HUES6 (cell line): ENCODE data around the gene ITPKC.

Experiments used
- H3K27ac ChIP-seq: 2 replicates; pipeline ENCODE4 v1.7.0; 2013; ENCODE audit warnings: low read depth, mild to moderate bottlenecking, low read length, inconsistent platforms
- H3K27me3 ChIP-seq: 2 replicates; pipeline ENCODE4 v1.6.1; 2013; ENCODE audit warnings: low read length; ENCODE audit not compliant: control insufficient read depth, insufficient read depth
- H3K36me3 ChIP-seq: 2 replicates; pipeline ENCODE4 v1.6.1; 2013; ENCODE audit warnings: low read length; ENCODE audit not compliant: control insufficient read depth, insufficient read depth
- H3K4me1 ChIP-seq: 2 replicates; pipeline ENCODE4 v1.6.1; 2013; ENCODE audit warnings: low read length; ENCODE audit not compliant: control insufficient read depth, insufficient read depth
- H3K4me3 ChIP-seq: 2 replicates; pipeline ENCODE4 v1.5.1; 2013; ENCODE audit warnings: low read depth, low read length
- H3K9ac ChIP-seq: one replicate; pipeline ENCODE4 v1.6.1; 2013; ENCODE audit warnings: mild to moderate bottlenecking, low read length
- H3K9me3 ChIP-seq: 2 replicates; pipeline ENCODE4 v1.6.1; 2013; ENCODE audit warnings: low read depth, low read length; ENCODE audit not compliant: control insufficient read depth, insufficient read depth

The ITPKC gene

DNA sequence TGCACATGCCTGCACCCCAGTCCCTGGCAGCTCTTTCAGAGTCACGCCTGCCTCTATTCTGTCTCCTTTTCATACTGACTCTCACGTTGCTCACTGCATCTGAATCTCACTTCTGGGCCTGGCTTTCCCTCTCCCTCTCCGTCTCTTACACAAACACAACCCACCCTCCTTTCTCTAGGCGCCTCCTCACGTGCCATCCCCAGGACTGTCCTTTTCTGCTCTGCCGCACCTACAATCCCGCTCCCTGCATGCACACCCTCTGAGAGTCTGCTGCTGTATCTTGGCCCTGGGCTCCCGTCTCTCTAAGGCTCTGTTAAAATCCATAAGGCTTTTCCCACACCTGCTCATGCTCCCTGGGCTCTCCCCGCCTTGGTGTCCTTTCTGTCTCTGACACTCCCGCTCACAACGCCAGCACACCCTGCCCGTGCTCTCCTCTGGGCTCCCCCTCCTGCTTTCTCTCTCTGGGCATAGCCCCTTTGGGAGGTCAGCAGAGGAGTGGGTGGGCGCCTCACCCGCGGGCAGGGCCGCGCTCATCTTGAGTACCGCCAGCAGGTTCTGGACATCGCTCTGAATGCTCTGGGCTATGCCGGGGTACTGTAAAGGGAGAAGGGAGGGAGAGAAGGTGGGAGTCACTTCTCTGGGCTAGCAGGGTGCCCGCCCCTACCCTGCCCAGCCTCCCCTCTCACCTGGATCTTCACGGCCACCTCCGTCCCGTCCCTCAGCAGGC lies 13.7 kb upstream of the ITPKC start:
- no peak overlapping the region for H3K27ac ChIP-seq

DNA sequence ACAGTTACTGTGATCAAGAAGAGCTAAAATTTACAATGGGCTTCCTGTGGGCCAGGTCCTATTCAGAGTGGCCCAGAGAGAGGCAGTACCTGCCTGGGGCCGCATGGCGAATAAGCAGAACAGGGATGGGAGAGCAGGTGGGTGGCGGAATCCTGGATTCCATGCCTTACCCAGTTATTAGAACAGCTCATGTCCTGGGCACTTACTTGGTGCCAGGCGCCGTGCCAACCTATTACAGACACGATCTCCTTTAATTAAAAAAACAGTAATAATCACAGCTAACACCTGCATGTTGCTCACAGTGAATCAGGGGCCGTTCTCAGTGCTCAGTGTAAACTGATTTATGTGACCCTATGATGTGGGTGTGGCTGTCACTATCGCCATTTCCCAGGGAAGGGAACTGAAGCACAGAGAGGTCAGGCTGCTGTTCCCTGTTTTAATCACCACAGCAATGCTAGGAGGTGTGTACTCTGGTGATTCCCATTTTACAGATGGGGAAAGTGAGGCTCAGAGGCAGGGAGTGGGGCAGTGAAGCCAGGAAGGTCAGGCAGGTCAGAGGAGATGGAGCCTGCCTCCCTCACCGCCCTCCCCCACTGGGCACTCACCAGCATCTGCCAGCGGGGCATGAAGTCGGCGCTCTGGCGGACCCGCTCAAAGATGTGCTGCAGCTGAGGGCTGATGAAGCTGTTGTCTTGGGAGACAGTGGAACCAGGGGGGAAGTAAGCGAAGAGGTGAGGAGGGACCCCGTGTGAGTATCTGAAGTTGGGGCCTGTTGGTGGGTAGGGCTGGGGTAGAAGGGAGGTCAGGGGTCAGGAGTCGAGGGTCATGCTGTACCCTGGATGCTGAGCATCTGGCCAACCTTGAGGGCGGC lies 12.2 kb upstream of the ITPKC start:
- Histone ChIP-seq H3K36me3 (peaks cover 90% of the 10 kb centered on the region), H3K27ac (no peak overlapping the region), H3K9ac (no peak overlapping the region), H3K9me3 (no peaks in the 10 kb centered on the region), H3K4me3 (no peak overlapping the region), H3K4me1 (no peaks in the 10 kb centered on the region), H3K27me3 (no peaks in the 10 kb centered on the region)

More for the DNA sequence above, 13.7 kb upstream of the ITPKC start:
- H3K4me1 ChIP-seq, result no peaks in the 10 kb centered on the region
- H3K27me3 ChIP-seq, result no peaks in the 10 kb centered on the region
- no peak overlapping the region for H3K4me3 ChIP-seq
- H3K9me3 ChIP-seq, result no peaks in the 10 kb centered on the region
- H3K9ac ChIP-seq, result no peak overlapping the region
- H3K36me3 ChIP-seq, result peaks cover 83% of the 10 kb centered on the region

DNA sequence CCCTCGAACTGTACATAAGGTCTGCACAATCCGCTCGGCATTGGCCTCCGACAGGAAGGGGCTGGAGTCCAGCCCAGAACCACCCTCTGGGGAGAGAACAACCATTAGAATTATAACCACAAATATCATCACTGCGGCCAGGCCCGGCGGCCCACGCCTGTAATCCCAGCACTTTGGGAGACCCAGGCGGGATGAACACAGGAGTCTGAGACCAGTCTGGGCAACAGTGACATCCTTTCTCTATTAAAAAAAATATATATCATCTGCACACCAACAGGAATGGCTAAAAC lies 11.6 kb upstream of the ITPKC start:
- Histone ChIP-seq H3K27ac (no peak overlapping the region), H3K4me3 (no peak overlapping the region), H3K9me3 (no peaks in the 10 kb centered on the region), H3K36me3 (peaks cover 88% of the 10 kb centered on the region), H3K27me3 (no peaks in the 10 kb centered on the region), H3K9ac (no peak overlapping the region), H3K4me1 (no peaks in the 10 kb centered on the region)

DNA sequence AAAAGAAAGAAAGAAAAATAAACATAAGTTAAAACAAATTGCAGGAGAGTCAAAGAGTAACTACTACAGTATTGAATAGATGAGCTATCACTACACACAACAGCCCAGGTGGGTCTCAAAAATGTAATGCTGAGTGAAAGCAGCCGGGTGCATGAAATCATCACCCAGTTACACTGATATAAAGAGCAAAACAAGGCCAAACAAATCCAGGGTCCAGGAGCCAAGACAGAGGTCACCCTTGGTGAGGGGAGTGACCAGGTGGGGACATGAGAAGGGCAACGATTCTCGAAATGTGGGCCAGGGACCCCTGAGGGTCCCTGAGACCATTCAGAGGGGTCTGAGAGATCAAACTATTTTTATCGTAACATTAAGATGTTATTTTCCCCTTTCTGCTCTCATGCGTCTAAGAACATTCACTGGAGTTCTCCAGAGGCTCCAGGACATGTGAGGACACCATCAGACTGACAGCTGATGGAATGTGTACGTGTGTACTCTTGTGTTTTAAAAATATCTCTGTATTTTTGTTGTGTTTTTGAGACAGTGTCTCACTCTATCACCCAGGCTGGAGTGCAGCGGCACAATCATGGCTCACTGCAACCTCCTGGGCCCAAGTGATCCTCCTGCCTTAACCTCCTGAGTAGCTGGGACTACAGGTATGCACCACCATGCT lies 10.8 kb upstream of the ITPKC start:
- Histone ChIP-seq H3K36me3 (peaks cover 88% of the 10 kb centered on the region), H3K4me3 (no peak overlapping the region), H3K27me3 (no peaks in the 10 kb centered on the region), H3K9ac (no peak overlapping the region), H3K4me1 (no peaks in the 10 kb centered on the region), H3K27ac (no peak overlapping the region), H3K9me3 (no peaks in the 10 kb centered on the region)

DNA sequence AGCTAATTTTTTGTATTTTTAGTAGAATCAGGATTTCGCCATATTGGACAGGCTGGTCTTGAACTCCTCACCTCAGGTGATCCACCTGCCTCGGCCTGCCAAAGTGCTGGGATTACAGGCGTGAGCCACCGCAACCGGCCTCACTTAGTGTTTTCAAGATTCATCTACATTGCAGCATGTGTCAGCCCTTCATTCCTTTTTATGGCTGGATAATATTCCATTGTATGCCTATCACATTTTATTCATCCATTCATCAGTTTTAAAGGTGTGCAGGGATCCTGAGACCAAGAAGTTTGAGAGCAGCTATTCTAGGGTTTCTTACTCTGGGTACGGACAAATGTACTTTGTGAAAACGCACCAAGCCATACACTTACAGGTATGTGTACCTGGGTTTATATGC lies 9.3 kb upstream of the ITPKC start:
- no peak overlapping the region for H3K9ac ChIP-seq
- no peak overlapping the region for H3K27ac ChIP-seq
- no peaks in the 10 kb centered on the region for H3K9me3 ChIP-seq
- H3K4me3 ChIP-seq, result no peak overlapping the region
- H3K4me1 ChIP-seq, result no peaks in the 10 kb centered on the region
- H3K27me3 ChIP-seq, result no peaks in the 10 kb centered on the region
- H3K36me3 ChIP-seq, result peaks cover 86% of the 10 kb centered on the region

DNA sequence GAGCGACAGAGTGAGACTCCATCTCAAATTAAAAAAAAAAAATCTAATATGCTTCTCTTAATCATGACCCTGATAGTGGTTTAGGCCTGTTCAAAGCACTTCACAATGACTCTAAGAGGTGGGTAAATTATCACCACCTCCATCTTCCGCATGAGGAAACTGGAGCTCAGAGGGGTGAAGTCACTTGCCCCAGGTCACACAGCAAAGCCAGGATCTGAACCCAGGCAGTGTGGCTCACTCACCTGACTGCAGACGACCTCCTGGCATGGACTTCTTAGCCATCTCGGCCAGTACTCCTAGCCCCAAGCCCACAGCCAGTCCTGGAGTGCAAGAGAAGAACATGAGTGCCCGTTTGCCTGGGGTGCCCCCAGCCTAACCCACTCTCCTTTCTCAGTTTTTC lies 7.1 kb upstream of the ITPKC start:
- Histone ChIP-seq H3K27ac (no peak overlapping the region), H3K9ac (no peak overlapping the region), H3K9me3 (no peaks in the 10 kb centered on the region), H3K4me1 (no peaks in the 10 kb centered on the region), H3K4me3 (no peak overlapping the region), H3K27me3 (no peaks in the 10 kb centered on the region), H3K36me3 (peaks cover 74% of the 10 kb centered on the region)

DNA sequence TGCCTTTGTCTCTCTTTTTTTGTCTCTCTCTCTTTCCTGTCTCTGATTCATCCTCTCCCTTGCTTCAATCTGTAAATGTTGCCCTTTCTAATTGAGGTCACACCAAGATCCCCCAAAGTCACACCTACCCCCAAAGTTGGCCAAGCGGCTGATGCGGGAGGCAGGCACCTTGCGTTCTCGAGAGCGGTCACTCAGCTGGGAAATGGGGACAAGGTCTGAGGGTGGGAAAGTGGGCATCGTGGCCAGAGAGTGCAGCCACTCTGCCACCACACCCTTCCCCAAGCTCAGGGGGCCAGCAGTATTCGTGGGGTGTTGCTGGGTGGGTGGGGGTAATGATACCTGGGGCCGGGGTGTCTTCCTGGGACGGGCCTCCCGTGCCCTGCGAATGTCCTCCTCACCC lies 3.0 kb upstream of the ITPKC start:
- no peaks in the 10 kb centered on the region for H3K27me3 ChIP-seq
- H3K9ac ChIP-seq, result no peak overlapping the region
- no peaks in the 10 kb centered on the region for H3K9me3 ChIP-seq
- H3K36me3 ChIP-seq, result peaks cover 38% of the 10 kb centered on the region
- peaks cover 10% of the 10 kb centered on the region for H3K4me1 ChIP-seq
- H3K4me3 ChIP-seq, result no peak overlapping the region
- no peak overlapping the region for H3K27ac ChIP-seq

DNA sequence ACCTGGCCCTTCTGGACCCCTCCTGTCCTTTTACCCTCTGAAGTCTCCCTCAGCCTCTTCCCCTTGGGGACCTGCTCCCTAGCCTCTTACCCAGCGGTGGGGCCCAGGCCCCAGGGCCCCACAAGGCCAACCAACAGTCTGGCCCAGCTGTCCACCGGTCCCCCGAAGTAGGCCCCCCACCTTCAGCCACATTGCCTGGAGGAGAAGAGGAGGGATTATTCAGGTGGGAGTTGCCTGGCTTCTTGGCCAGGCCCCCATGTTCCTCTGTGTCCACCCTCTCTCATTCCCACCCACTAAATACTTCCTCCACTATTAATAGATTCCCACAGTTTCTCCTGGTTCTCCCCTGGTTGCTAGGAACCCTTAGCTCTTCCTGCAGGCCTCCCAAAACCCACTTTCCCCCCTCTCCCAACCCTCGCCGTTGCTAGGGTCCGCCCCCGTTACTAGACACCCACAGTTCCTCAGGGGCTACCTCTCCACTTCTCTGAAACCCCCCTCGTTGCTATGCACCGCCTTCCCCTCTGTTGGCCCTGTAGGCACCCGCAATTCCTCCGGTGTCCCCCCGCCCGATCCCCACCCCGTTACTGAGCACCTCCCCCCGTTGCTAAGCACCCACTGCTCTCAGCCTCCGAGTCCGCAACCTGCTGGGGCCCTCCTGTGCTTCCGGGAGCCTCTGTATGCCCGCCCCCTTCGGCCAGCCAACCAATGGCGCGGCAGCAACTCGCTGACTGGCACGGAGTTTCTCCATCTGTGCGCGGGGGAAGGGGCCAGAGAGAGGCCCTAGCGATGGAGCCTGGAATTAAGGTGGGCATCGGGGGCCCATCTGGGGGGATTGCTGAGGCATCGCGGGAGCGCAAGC lies 2.2 kb upstream of the ITPKC start:
- Histone ChIP-seq H3K4me3 (peak overlapping the region; percentile 89), H3K27ac (peak overlapping the region; percentile 63; the same call in 1 of the 2 replicates)

DNA sequence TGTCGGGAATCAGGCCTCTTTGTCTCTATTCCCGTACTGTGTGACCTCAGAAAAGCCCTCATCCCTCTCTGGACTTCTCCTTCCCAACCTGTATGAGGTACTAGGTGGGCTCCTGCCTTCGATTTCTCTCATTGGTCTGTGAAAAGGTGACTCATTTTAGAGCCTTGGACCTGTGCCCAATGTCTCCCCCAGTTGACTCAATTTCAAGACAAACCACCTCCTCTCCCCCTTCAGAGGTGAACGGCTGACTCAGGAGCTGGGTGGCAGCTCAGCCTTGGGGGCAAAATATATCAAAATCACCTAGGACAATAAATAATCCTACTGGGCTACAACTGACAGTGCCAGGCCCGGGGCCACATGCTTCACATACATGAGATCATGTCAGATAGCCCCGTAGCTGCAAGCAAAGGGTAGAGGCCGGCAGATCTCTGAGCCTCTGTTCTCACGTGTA lies 856 bp upstream of the ITPKC start:
- Histone ChIP-seq H3K4me1 (peaks cover 17% of the 10 kb centered on the region), H3K27ac (peak overlapping the region; percentile 84; the same call in 1 of the 2 replicates), H3K9ac (peak overlapping the region; percentile 87), H3K27me3 (no peaks in the 10 kb centered on the region), H3K36me3 (peaks cover 25% of the 10 kb centered on the region), H3K9me3 (no peaks in the 10 kb centered on the region), H3K4me3 (peak overlapping the region; percentile 89)

More for the DNA sequence above, 2.2 kb upstream of the ITPKC start:
- Histone ChIP-seq H3K9me3 (no peaks in the 10 kb centered on the region), H3K36me3 (peaks cover 31% of the 10 kb centered on the region), H3K9ac (peak overlapping the region; percentile 87), H3K4me1 (peaks cover 17% of the 10 kb centered on the region), H3K27me3 (no peaks in the 10 kb centered on the region)

DNA sequence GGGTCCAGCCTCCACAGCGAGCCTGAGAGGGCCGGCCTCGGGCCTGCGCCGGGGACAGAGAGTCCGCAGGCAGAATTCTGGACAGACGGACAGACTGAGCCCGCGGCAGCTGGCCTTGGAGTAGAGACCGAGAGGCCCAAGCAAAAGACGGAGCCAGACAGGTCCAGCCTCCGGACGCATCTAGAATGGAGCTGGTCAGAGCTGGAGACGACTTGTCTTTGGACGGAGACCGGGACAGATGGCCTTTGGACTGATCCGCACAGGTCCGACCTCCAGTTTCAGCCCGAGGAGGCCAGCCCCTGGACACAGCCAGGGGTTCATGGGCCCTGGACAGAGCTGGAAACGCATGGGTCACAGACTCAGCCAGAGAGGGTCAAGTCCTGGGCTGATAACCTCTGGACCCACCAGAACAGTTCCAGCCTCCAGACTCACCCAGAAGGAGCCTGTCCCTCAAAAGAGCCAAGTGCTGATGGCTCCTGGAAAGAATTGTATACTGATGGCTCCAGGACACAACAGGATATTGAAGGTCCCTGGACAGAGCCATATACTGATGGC lies 490 bp downstream of the ITPKC start:
- Histone ChIP-seq H3K4me3 (peak overlapping the region; percentile 89), H3K4me1 (peaks cover 17% of the 10 kb centered on the region), H3K27ac (peak overlapping the region; percentile 58; the same call in 1 of the 2 replicates), H3K9ac (peak overlapping the region; percentile 87), H3K36me3 (peaks cover 16% of the 10 kb centered on the region), H3K9me3 (no peaks in the 10 kb centered on the region), H3K27me3 (no peaks in the 10 kb centered on the region)
